ENCODE results near the gene NTSR1.
"Not testable (repeated sequence)": the region's sequence is repeated elsewhere in the genome, so short reads cannot be mapped to it uniquely, and the experiment has no call there.

- TF ChIP-seq POLR2A, CTCF (IDR thresholded peaks at IDR 0.05): not testable (repeated sequence)
Observed at GRCh38 chr20:62683660-62684322, 24.8 kb upstream of the NTSR1 start.

Measured in right lobe of liver (tissue), 4 donors.